Endodermal cell (in vitro differentiated cells): ENCODE results near the gene RPS27L. TPM values are rescaled to one million over a fixed set of nuclear protein-coding genes. Genes with fewer than 3 reads are reported as not detected.

ENCODE experiments used
- DNase-seq: peaks from one replicate; pipeline ENCODE4 v3.0.0-alpha.2; 2017
- H3K27ac ChIP-seq: 2 replicates; pipeline ENCODE4 v1.5.1; 2013; ENCODE audit warnings: mild to moderate bottlenecking, low read depth, low read length, moderate library complexity
- H3K27me3 ChIP-seq: 2 replicates; pipeline ENCODE4 v1.6.1; 2013; ENCODE audit warnings: mild to moderate bottlenecking, low read length, moderate library complexity; ENCODE audit not compliant: insufficient read depth, control insufficient read depth, poor library complexity, severe bottlenecking
- H3K36me3 ChIP-seq: 2 replicates; pipeline ENCODE4 v1.7.0; 2013; ENCODE audit warnings: mild to moderate bottlenecking, low read length, moderate library complexity; ENCODE audit not compliant: control insufficient read depth, insufficient read depth
- H3K4me1 ChIP-seq: one replicate; pipeline ENCODE4 v1.7.0; 2013; ENCODE audit warnings: low read length; ENCODE audit not compliant: control insufficient read depth, insufficient read depth
- H3K4me3 ChIP-seq: 2 replicates; pipeline ENCODE4 v1.5.1; 2013; ENCODE audit warnings: mild to moderate bottlenecking, low read length, moderate library complexity
- H3K9ac ChIP-seq: 2 replicates; pipeline ENCODE4 v1.6.1; 2013; ENCODE audit warnings: mild to moderate bottlenecking, low read length, moderate library complexity; ENCODE audit not compliant: poor library complexity, severe bottlenecking; ENCODE audit errors: extremely low read depth
- H3K9me3 ChIP-seq: 2 replicates; pipeline ENCODE4 v1.6.1; 2013; ENCODE audit warnings: mild to moderate bottlenecking, low read length, moderate library complexity; ENCODE audit not compliant: control insufficient read depth
- H3K27ac Mint-ChIP-seq: 2 replicates; pipeline ENCODE4 v1.8.0; 2020; ENCODE audit warnings: mixed read lengths
- H3K27me3 Mint-ChIP-seq: 2 replicates; pipeline ENCODE4 v1.8.0; 2021; ENCODE audit warnings: mild to moderate bottlenecking, mixed read lengths; ENCODE audit not compliant: insufficient read depth
- H3K36me3 Mint-ChIP-seq: 2 replicates; pipeline ENCODE4 v1.8.0; 2020; ENCODE audit warnings: low read depth, mixed read lengths
- H3K4me1 Mint-ChIP-seq: 2 replicates; pipeline ENCODE4 v1.8.0; 2020; ENCODE audit warnings: mixed read lengths
- H3K4me3 Mint-ChIP-seq: 2 replicates; pipeline ENCODE4 v1.8.0; 2020; ENCODE audit warnings: mild to moderate bottlenecking, moderate library complexity, mixed read lengths
- H3K9me3 Mint-ChIP-seq: 2 replicates; pipeline ENCODE4 v1.8.0; 2020; ENCODE audit warnings: mild to moderate bottlenecking, mixed read lengths
- CTCF ChIP-seq: fragments of 200-600 bp; sonication (generic); conservative IDR thresholded peaks from 2 replicates; pipeline ENCODE4 v1.5.0; 2021; ENCODE audit warnings: antibody characterized with exemption, mild to moderate bottlenecking
- WGBS, 2 experiments: methylation state at CpG; one replicate each; pipeline versions ENCODE4 v1.1.5 to v1.1.7; 2013; ENCODE audit warnings: missing lambda C conversion rate in 2 of 2, mixed read lengths in 1 of 2; ENCODE audit not compliant: insufficient coverage in 1 of 2, insufficient read length in 1 of 2; 5-methylcytosine and 5-hydroxymethylcytosine counted together
- total RNA-seq, 2 donors: library from RNA; stranded (reverse); fragmentation: NEBNext Ultra II Directional in 1 of 2; extraction: Animal tissue kit (Norgen Biotek cat#: 25700) in 1 of 2; gene quantifications; 2 replicates in 1 of 2; 3 replicates in 1 of 2; pipeline ENCODE4 v1.2.1, GENCODE V29; 2021

The RPS27L gene
- total RNA-seq, 2 donors from 2014 or later = 56.2 to 68.8 TPM

- Mint-ChIP-seq H3K27me3 (no peaks in the 10 kb centered on the region), H3K36me3 (peaks cover 2% of the 10 kb centered on the region), H3K9me3 (no peaks in the 10 kb centered on the region), H3K27ac (no peak overlapping the region), H3K4me3 (no peak overlapping the region), H3K4me1 (peaks cover 16% of the 10 kb centered on the region)
- no peaks in the 10 kb centered on the region for H3K36me3 ChIP-seq
- no peak overlapping the region for H3K4me3 ChIP-seq
- no peaks in the 10 kb centered on the region for H3K9me3 ChIP-seq
- TF ChIP-seq CTCF = no peak
- H3K27me3 ChIP-seq = no peaks in the 10 kb centered on the region
- H3K27ac ChIP-seq = no peak overlapping the region
- no peak overlapping the region for H3K9ac ChIP-seq
- 92 to 93% methylated on average over 5 of the region's 5 CpGs for WGBS, 2 experiments
- no peak for DNase-seq
- no peaks in the 10 kb centered on the region for H3K4me1 ChIP-seq
Observed at GRCh38 chr15:63202861-63203260, 45.6 kb upstream of the RPS27L start.

GRCh38 chr15:63200464-63201249 lies 43.4 kb upstream of the RPS27L start:
- Mint-ChIP-seq H3K27ac (no peak overlapping the region), H3K9me3 (no peaks in the 10 kb centered on the region)

More at GRCh38 chr15:63200464-63201249, 43.4 kb upstream of the RPS27L start:
- no peaks in the 10 kb centered on the region for H3K27me3 Mint-ChIP-seq
- WGBS, 2 experiments = 94 to 96% methylated on average over 3 to 5 of the region's 5 CpGs
- no peaks in the 10 kb centered on the region for H3K4me1 ChIP-seq
- no peaks in the 10 kb centered on the region for H3K9me3 ChIP-seq
- peaks cover 30% of the 10 kb centered on the region for H3K4me1 Mint-ChIP-seq
- no peak for TF ChIP-seq CTCF
- DNase-seq = no peak
- H3K4me3 ChIP-seq = no peak overlapping the region
- no peaks in the 10 kb centered on the region for H3K36me3 ChIP-seq
- no peaks in the 10 kb centered on the region for H3K27me3 ChIP-seq
- no peak overlapping the region for H3K9ac ChIP-seq
- no peak overlapping the region for H3K27ac ChIP-seq
- H3K36me3 Mint-ChIP-seq = peaks cover 2% of the 10 kb centered on the region
- H3K4me3 Mint-ChIP-seq = no peak overlapping the region
